Hematopoietic multipotent progenitor cell treated with erythropoietin and hydrocortisone succinate and interleukin-3 and kit ligand, for 8 days (in vitro differentiated cells): ENCODE measurements around the gene GPBP1L1.
"Not testable (repeated sequence)": the region's sequence is repeated elsewhere in the genome, so short reads cannot be mapped to it uniquely, and the experiment has no call there.

Experiments
- DNase-seq: peaks from one replicate; pipeline ENCODE4 v3.0.0-alpha.2; 2015

GPBP1L1 gene

GRCh38 chr1:45686288-45687013 is at the start of gene GPBP1L1:
Gene GPBP1L1, minus strand, starts transcription at chr1:45686533. Its CDS starts 27,446 bp downstream, at chr1:45659087.
- DNase-seq: peak; percentile 94

- DNase-seq: no peak
Observed at GRCh38 chr1:45730780-45731319, 44.5 kb upstream of the GPBP1L1 start.

- no peak for DNase-seq
Observed at GRCh38 chr1:45730075-45730779, 43.9 kb upstream of the GPBP1L1 start.

GRCh38 chr1:45726007-45726406 is 39.7 kb upstream of the GPBP1L1 start:
- not testable (repeated sequence) for DNase-seq

GRCh38 chr1:45723248-45723930 is 37.1 kb upstream of the GPBP1L1 start:
- no peak for DNase-seq

GRCh38 chr1:45722809-45723208 is 36.5 kb upstream of the GPBP1L1 start:
- DNase-seq: no peak

GRCh38 chr1:45721207-45721606 is 34.9 kb upstream of the GPBP1L1 start:
- DNase-seq: no peak

- DNase-seq: no peak
Observed at GRCh38 chr1:45718289-45718688, 32.0 kb upstream of the GPBP1L1 start.

- DNase-seq: not testable (repeated sequence)
Observed at GRCh38 chr1:45717386-45717785, 31.1 kb upstream of the GPBP1L1 start.

- DNase-seq: no peak
Observed at GRCh38 chr1:45716700-45717099, 30.4 kb upstream of the GPBP1L1 start.

GRCh38 chr1:45713711-45714110 is 27.4 kb upstream of the GPBP1L1 start:
- DNase-seq: no peak

GRCh38 chr1:45704637-45705036 is 18.3 kb upstream of the GPBP1L1 start:
- no peak for DNase-seq

GRCh38 chr1:45694823-45695222 is 8.5 kb upstream of the GPBP1L1 start:
- DNase-seq: no peak

GRCh38 chr1:45693811-45694210 is 7.5 kb upstream of the GPBP1L1 start:
- not testable (repeated sequence) for DNase-seq

GRCh38 chr1:45687754-45688740 is 1.7 kb upstream of the GPBP1L1 start, which contains the start of gene TMEM69:
Gene TMEM69, plus strand, starts transcription at chr1:45688181. Its CDS starts 2,888 bp downstream, at chr1:45691069.
- DNase-seq: peak; percentile 95

GRCh38 chr1:45687014-45687753 is 851 bp upstream of the GPBP1L1 start:
- DNase-seq: peak; percentile 99

GRCh38 chr1:45686015-45686287 is 382 bp downstream of the GPBP1L1 start:
- peak; percentile 57 for DNase-seq

GRCh38 chr1:45685308-45686014 is 872 bp downstream of the GPBP1L1 start:
- DNase-seq: peak; percentile 48

- DNase-seq: no peak
Observed at GRCh38 chr1:45684402-45684801, 1.9 kb downstream of the GPBP1L1 start.

- no peak for DNase-seq
Observed at GRCh38 chr1:45682942-45683341, 3.4 kb downstream of the GPBP1L1 start.

GRCh38 chr1:45679123-45679522 is 7.2 kb downstream of the GPBP1L1 start:
- no peak for DNase-seq
